IPS-18a (cell line): ENCODE measurements around the gene ASIC2.
"Not testable (repeated sequence)": the region's sequence is repeated elsewhere in the genome, so short reads cannot be mapped to it uniquely, and the experiment has no call there.

ENCODE experiments used
- H3K27ac ChIP-seq: one replicate; pipeline ENCODE4 v1.5.1; 2013; ENCODE audit warnings: low read length
- H3K27me3 ChIP-seq: one replicate; pipeline ENCODE4 v1.6.1; 2013; ENCODE audit warnings: mild to moderate bottlenecking, low read length; ENCODE audit not compliant: control insufficient read depth, insufficient read depth
- H3K36me3 ChIP-seq: one replicate; pipeline ENCODE4 v1.6.1; 2013; ENCODE audit warnings: low read depth, low read length; ENCODE audit not compliant: control insufficient read depth
- H3K4me1 ChIP-seq: one replicate; pipeline ENCODE4 v1.6.1; 2013; ENCODE audit warnings: low read depth, low read length; ENCODE audit not compliant: control insufficient read depth
- H3K4me3 ChIP-seq: one replicate; pipeline ENCODE4 v1.5.1; 2013; ENCODE audit warnings: low read length
- H3K9ac ChIP-seq: one replicate; pipeline ENCODE4 v1.6.1; 2013; ENCODE audit warnings: mild to moderate bottlenecking, low read length, moderate library complexity
- H3K9me3 ChIP-seq: one replicate; pipeline ENCODE4 v1.6.1; 2013; ENCODE audit warnings: low read depth, low read length; ENCODE audit not compliant: control insufficient read depth

Gene ASIC2

GRCh38 chr17:33002246-33002645 lies 290.8 kb downstream of the ASIC2 start:
- Histone ChIP-seq H3K27me3 (peaks cover 7% of the 10 kb centered on the region), H3K27ac (no peak overlapping the region), H3K9me3 (no peaks in the 10 kb centered on the region), H3K4me1 (no peaks in the 10 kb centered on the region), H3K9ac (no peak overlapping the region), H3K4me3 (no peak overlapping the region), H3K36me3 (no peaks in the 10 kb centered on the region)

GRCh38 chr17:32998887-32999228 lies 294.2 kb downstream of the ASIC2 start:
- Histone ChIP-seq H3K4me3 (peak overlapping the region; percentile 21), H3K4me1 (no peaks in the 10 kb centered on the region), H3K9ac (no peak overlapping the region), H3K27ac (no peak overlapping the region), H3K9me3 (no peaks in the 10 kb centered on the region), H3K36me3 (no peaks in the 10 kb centered on the region), H3K27me3 (peaks cover 7% of the 10 kb centered on the region)

GRCh38 chr17:32998111-32998886 lies 294.8 kb downstream of the ASIC2 start:
- H3K27me3 ChIP-seq = peaks cover 7% of the 10 kb centered on the region
- no peak overlapping the region for H3K27ac ChIP-seq
- H3K36me3 ChIP-seq = no peaks in the 10 kb centered on the region
- no peaks in the 10 kb centered on the region for H3K4me1 ChIP-seq
- H3K4me3 ChIP-seq = peak overlapping the region; percentile 21
- no peak overlapping the region for H3K9ac ChIP-seq
- no peaks in the 10 kb centered on the region for H3K9me3 ChIP-seq

- no peak overlapping the region for H3K27ac ChIP-seq
- no peak overlapping the region for H3K4me3 ChIP-seq
- H3K4me1 ChIP-seq = no peaks in the 10 kb centered on the region
- H3K36me3 ChIP-seq = no peaks in the 10 kb centered on the region
- H3K9ac ChIP-seq = no peak overlapping the region
- H3K27me3 ChIP-seq = peaks cover 7% of the 10 kb centered on the region
- no peaks in the 10 kb centered on the region for H3K9me3 ChIP-seq
These were observed 297.6 kb downstream of the ASIC2 start for GRCh38 chr17:32995416-32996045.

GRCh38 chr17:32993977-32994376 lies 299.1 kb downstream of the ASIC2 start:
- Histone ChIP-seq H3K4me3 (no peak overlapping the region), H3K4me1 (no peaks in the 10 kb centered on the region), H3K9me3 (no peaks in the 10 kb centered on the region), H3K27ac (no peak overlapping the region), H3K36me3 (no peaks in the 10 kb centered on the region), H3K9ac (no peak overlapping the region), H3K27me3 (peaks cover 6% of the 10 kb centered on the region)

GRCh38 chr17:32992321-32993033 lies 300.6 kb downstream of the ASIC2 start:
- H3K9ac ChIP-seq = no peak overlapping the region
- no peak overlapping the region for H3K4me3 ChIP-seq
- H3K27ac ChIP-seq = no peak overlapping the region
- no peaks in the 10 kb centered on the region for H3K27me3 ChIP-seq
- H3K4me1 ChIP-seq = no peaks in the 10 kb centered on the region
- H3K9me3 ChIP-seq = no peaks in the 10 kb centered on the region
- no peaks in the 10 kb centered on the region for H3K36me3 ChIP-seq

GRCh38 chr17:32988481-32989101 lies 304.5 kb downstream of the ASIC2 start:
- Histone ChIP-seq H3K9ac (no peak overlapping the region), H3K36me3 (no peaks in the 10 kb centered on the region), H3K4me3 (no peak overlapping the region), H3K4me1 (no peaks in the 10 kb centered on the region), H3K27me3 (no peaks in the 10 kb centered on the region), H3K9me3 (no peaks in the 10 kb centered on the region), H3K27ac (no peak overlapping the region)

GRCh38 chr17:32987868-32988267 lies 305.2 kb downstream of the ASIC2 start:
- H3K27ac ChIP-seq, H3K9ac ChIP-seq, H3K36me3 ChIP-seq, H3K27me3 ChIP-seq, H3K4me3 ChIP-seq, H3K4me1 ChIP-seq, H3K9me3 ChIP-seq: not testable (repeated sequence)

GRCh38 chr17:32987453-32987805 lies 305.7 kb downstream of the ASIC2 start:
- H3K9me3 ChIP-seq, H3K4me3 ChIP-seq, H3K9ac ChIP-seq, H3K4me1 ChIP-seq, H3K27me3 ChIP-seq, H3K27ac ChIP-seq, H3K36me3 ChIP-seq: not testable (repeated sequence)

GRCh38 chr17:32985050-32985756 lies 307.9 kb downstream of the ASIC2 start:
- Histone ChIP-seq H3K4me3 (no peak overlapping the region), H3K27me3 (no peaks in the 10 kb centered on the region), H3K9ac (no peak overlapping the region), H3K9me3 (peaks cover 11% of the 10 kb centered on the region), H3K36me3 (no peaks in the 10 kb centered on the region), H3K4me1 (no peaks in the 10 kb centered on the region), H3K27ac (no peak overlapping the region)

GRCh38 chr17:32981611-32982010 lies 311.5 kb downstream of the ASIC2 start:
- H3K9me3 ChIP-seq = peaks cover 11% of the 10 kb centered on the region
- H3K9ac ChIP-seq, H3K36me3 ChIP-seq, H3K27me3 ChIP-seq, H3K4me1 ChIP-seq, H3K27ac ChIP-seq, H3K4me3 ChIP-seq: not testable (repeated sequence)
